ENCODE data around the gene ACSL5. TPM values are rescaled to one million over a fixed set of nuclear protein-coding genes. Genes with fewer than 3 reads are reported as not detected.

The ACSL5 gene
- total and polyA plus RNA-seq, 4 donors: 15.0 to 201 (median 43.5) TPM

- no peak overlapping the region for H3K9ac ChIP-seq (ENCODE audit: low read depth in 1 of 2, low read length in 2 of 2)
- 61% methylated on average over 5 of the region's 5 CpGs for WGBS
- DNase-seq (ENCODE audit: low spot score): no peak
- H3K4me1 ChIP-seq (ENCODE audit: control insufficient read depth in 4 of 4, insufficient read depth in 4 of 4, low read length in 3 of 4): peaks cover 0 to 12% (median 5%) of the 10 kb centered on the region in 4 donors
- H3K9me3 ChIP-seq (ENCODE audit: control insufficient read depth in 4 of 4, low read length in 3 of 4): no peaks in the 10 kb centered on the region
- H3K27ac ChIP-seq (ENCODE audit: low read depth in 1 of 2, low read length in 2 of 2): no peak overlapping the region
- no peaks in the 10 kb centered on the region for H3K27me3 ChIP-seq (ENCODE audit: control insufficient read depth in 4 of 4, insufficient read depth in 4 of 4, low read length in 3 of 4)
- peak in 1 of 2 donors; percentile 7 for TF ChIP-seq RXRA (IDR thresholded peaks at IDR 0.05)
- TF ChIP-seq SP1 (IDR thresholded peaks at IDR 0.05): no peak
- no peak overlapping the region for H3K4me3 ChIP-seq (ENCODE audit: low read depth in 1 of 3, low read length in 3 of 3)
- no peaks in the 10 kb centered on the region for H3K36me3 ChIP-seq (ENCODE audit: control insufficient read depth in 4 of 4, insufficient read depth in 3 of 4, low read depth in 1 of 4, low read length in 3 of 4)
These were observed 37.2 kb upstream of the ACSL5 start for GRCh38 chr10:112336556-112337201.

GRCh38 chr10:112338957-112339356 lies 35.0 kb upstream of the ACSL5 start:
- no peaks in the 10 kb centered on the region for H3K27me3 ChIP-seq (ENCODE audit: control insufficient read depth in 4 of 4, insufficient read depth in 4 of 4, low read length in 3 of 4)
- DNase-seq (ENCODE audit: low spot score): no peak
- H3K36me3 ChIP-seq (ENCODE audit: control insufficient read depth in 4 of 4, insufficient read depth in 3 of 4, low read depth in 1 of 4, low read length in 3 of 4): no peaks in the 10 kb centered on the region
- 86% methylated on average over 3 of the region's 3 CpGs for WGBS
- H3K4me1 ChIP-seq (ENCODE audit: control insufficient read depth in 4 of 4, insufficient read depth in 4 of 4, low read length in 3 of 4): peaks cover 0 to 4% (median 0%) of the 10 kb centered on the region in 4 donors
- H3K9me3 ChIP-seq (ENCODE audit: control insufficient read depth in 4 of 4, low read length in 3 of 4): no peaks in the 10 kb centered on the region
- H3K9ac ChIP-seq (ENCODE audit: low read depth in 1 of 2, low read length in 2 of 2): no peak overlapping the region
- no peak overlapping the region for H3K4me3 ChIP-seq (ENCODE audit: low read depth in 1 of 3, low read length in 3 of 3)
- no peak overlapping the region for H3K27ac ChIP-seq (ENCODE audit: low read depth in 1 of 2, low read length in 2 of 2)
- no peak for TF ChIP-seq RXRA (IDR thresholded peaks at IDR 0.05)
- TF ChIP-seq JUND (IDR thresholded peaks at IDR 0.05): no peak
- no peak for TF ChIP-seq MAX (IDR thresholded peaks at IDR 0.05)
- no peak for TF ChIP-seq GABPA (IDR thresholded peaks at IDR 0.05 in 1 of 2, conservative IDR thresholded peaks at IDR 0.05 in 1 of 2)
- no peak for TF ChIP-seq NR2F2 (IDR thresholded peaks at IDR 0.05)
- TF ChIP-seq YY1 (IDR thresholded peaks at IDR 0.05): no peak
- TF ChIP-seq EGR1 (IDR thresholded peaks at IDR 0.05; ENCODE audit: low read depth in 2 of 2): no peak

- no peak for DNase-seq (ENCODE audit: low spot score)
- H3K36me3 ChIP-seq (ENCODE audit: control insufficient read depth in 4 of 4, insufficient read depth in 3 of 4, low read depth in 1 of 4, low read length in 3 of 4): no peaks in the 10 kb centered on the region
- no peak overlapping the region for H3K27ac ChIP-seq (ENCODE audit: low read depth in 1 of 2, low read length in 2 of 2)
- 95% methylated on average over 2 of the region's 2 CpGs for WGBS
- H3K9me3 ChIP-seq (ENCODE audit: control insufficient read depth in 4 of 4, low read length in 3 of 4): no peaks in the 10 kb centered on the region
- H3K9ac ChIP-seq (ENCODE audit: low read depth in 1 of 2, low read length in 2 of 2): no peak overlapping the region
- peaks cover 0 to 4% (median 0%) of the 10 kb centered on the region in 4 donors for H3K4me1 ChIP-seq (ENCODE audit: control insufficient read depth in 4 of 4, insufficient read depth in 4 of 4, low read length in 3 of 4)
- no peaks in the 10 kb centered on the region for H3K27me3 ChIP-seq (ENCODE audit: control insufficient read depth in 4 of 4, insufficient read depth in 4 of 4, low read length in 3 of 4)
- H3K4me3 ChIP-seq (ENCODE audit: low read depth in 1 of 3, low read length in 3 of 3): no peak overlapping the region
- TF ChIP-seq FOXA2 (IDR thresholded peaks at IDR 0.05) (no peak), RAD21 (IDR thresholded peaks at IDR 0.05) (no peak), HNF4G (IDR thresholded peaks at IDR 0.05) (no peak), REST (IDR thresholded peaks at IDR 0.05) (no peak), CTCF (IDR thresholded peaks at IDR 0.05; ENCODE audit: low read depth, low read length, missing input control) (no peak), NR2F2 (IDR thresholded peaks at IDR 0.05) (no peak), MAX (IDR thresholded peaks at IDR 0.05) (no peak), HNF4A (conservative IDR thresholded peaks at IDR 0.05) (no peak)
These were observed 33.3 kb upstream of the ACSL5 start for GRCh38 chr10:112340601-112341000.

Measured in liver (tissue), 9 donors.